K562 (cell line): ENCODE data around the gene ANKS3. TPM values are rescaled to one million over a fixed set of nuclear protein-coding genes. Genes with fewer than 3 reads are reported as not detected.

Experiments used
- ATAC-seq: fragments of 200-7000 bp; cut with Tn5 transposase; 3 replicates; pipeline ENCODE4 v1.9.1; 2020; ENCODE audit warnings: moderate library complexity
- BruUV-seq: library from RNA; stranded (reverse); fragments of 400-500 nt; replicated peaks from 2 replicates; lab custom pipeline; 2021; lab: Mats Ljungman, UMichigan
- CTCF ChIA-PET: fragments of 300-600 bp; formaldehyde crosslinking; extraction: SDS; loops from one replicate; lab custom pipeline; 2021; ENCODE audit warnings: low intra/inter-chr PET ratio; lab: Yijun Ruan, JAX
- POLR2A ChIA-PET: fragments of 300-600, 350-650 bp; sonication (Branson Sonifier 250); formaldehyde crosslinking; extraction: SDS; loops from one replicate; lab custom pipeline; 2021; ENCODE audit warnings: antibody characterized with exemption, inconsistent platforms; lab: Yijun Ruan, JAX
- DNase-seq, 4 experiments: peaks; one replicate each; pipeline versions ENCODE4 v3.0.0 to v3.0.0-alpha.2; 2011 to 2018; ENCODE audit warnings: low spot score in 3 of 4, mixed read lengths in 3 of 4; ENCODE audit errors: extremely low read depth in 1 of 4
- FAIRE-seq: peaks from 2 replicates; lab custom pipeline; 2011; peaks lifted over from hg19 to GRCh38; lab: Jason Lieb, UNC
- H2AFZ ChIP-seq: 2 replicates; pipeline ENCODE4 v1.6.0; 2011; ENCODE audit warnings: low read depth, low read length, control low read depth, inconsistent platforms
- H3K27ac ChIP-seq: fragments of 200-600 bp; 3 replicates; pipeline ENCODE4 v1.8.0; 2011; ENCODE audit warnings: low read depth, mild to moderate bottlenecking, control low read depth, inconsistent platforms, low read length, moderate library complexity, mixed read lengths; ENCODE audit errors: extremely low read depth
- H3K27me3 ChIP-seq, 2 experiments: fragments of 300-600 bp in 1 of 2; 2 replicates in 1 of 2; 3 replicates in 1 of 2; pipeline versions ENCODE4 v1.6.0 to v1.8.0; 2011; ENCODE audit warnings: inconsistent platforms in 2 of 2, low read length in 2 of 2, mild to moderate bottlenecking in 1 of 2, mixed read lengths in 1 of 2, moderate library complexity in 1 of 2; ENCODE audit not compliant: control insufficient read depth in 2 of 2, insufficient read depth in 2 of 2
- H3K36me3 ChIP-seq: fragments of 300-600 bp; 3 replicates; pipeline ENCODE4 v1.8.0; 2011; ENCODE audit warnings: mild to moderate bottlenecking, low read length, inconsistent platforms; ENCODE audit not compliant: control insufficient read depth, insufficient read depth
- H3K4me1 ChIP-seq, 2 experiments: fragments of 200-600 bp in 1 of 2; replicated peaks in 1 of 2; 2 replicates in 1 of 2; 3 replicates in 1 of 2; pipeline versions ENCODE4 v1.5.1 to v1.8.0; 2011; ENCODE audit warnings: inconsistent platforms in 2 of 2, low read length in 2 of 2, mild to moderate bottlenecking in 1 of 2, mixed read lengths in 1 of 2, moderate library complexity in 1 of 2; ENCODE audit not compliant: control insufficient read depth in 2 of 2, insufficient read depth in 2 of 2
- H3K4me2 ChIP-seq: 2 replicates; pipeline ENCODE4 v1.6.1; 2011; ENCODE audit warnings: low read length, control low read depth, inconsistent platforms, mixed read lengths; ENCODE audit not compliant: insufficient read depth
- H3K4me3 ChIP-seq: fragments of 200-600 bp; sonication (generic), shearing (Covaris generic); 2 replicates; pipeline ENCODE4 v1.5.1; 2016; ENCODE audit warnings: control low read depth, inconsistent platforms
- H3K79me2 ChIP-seq: fragments of 200-600 bp; 3 replicates; pipeline ENCODE4 v1.8.0; 2011; ENCODE audit warnings: low read length, inconsistent platforms; ENCODE audit not compliant: control insufficient read depth, insufficient read depth
- H3K9ac ChIP-seq, 2 experiments: 2 replicates each; pipeline versions ENCODE4 v1.6.0 to v1.6.1; 2011; ENCODE audit warnings: low read depth in 2 of 2, low read length in 2 of 2, control low read depth in 1 of 2, inconsistent platforms in 1 of 2, mild to moderate bottlenecking in 1 of 2, mixed read lengths in 1 of 2; ENCODE audit not compliant: insufficient read depth in 1 of 2
- H3K9me1 ChIP-seq: one replicate; pipeline ENCODE4 v1.6.0; 2011; ENCODE audit warnings: inconsistent platforms, mild to moderate bottlenecking, low read length, moderate library complexity; ENCODE audit not compliant: control insufficient read depth, insufficient read depth
- H3K9me3 ChIP-seq: replicated peaks from 2 replicates; pipeline ENCODE4 v1.5.1; 2011; ENCODE audit warnings: low read depth, low read length, inconsistent platforms; ENCODE audit not compliant: control insufficient read depth, insufficient read depth
- H4K20me1 ChIP-seq: replicated peaks from 2 replicates; pipeline ENCODE4 v1.6.1; 2011; ENCODE audit warnings: low read length, inconsistent platforms, mixed read lengths; ENCODE audit not compliant: control insufficient read depth, insufficient read depth
- PYGO2 ChIP-seq: fragments of 450-650 bp; IDR thresholded peaks from 2 replicates; pipeline ENCODE4 v1.6.1; 2016; ENCODE audit warnings: mild to moderate bottlenecking, missing genetic modification characterization, moderate library complexity, missing compliant biosample characterization
- SAP30 ChIP-seq: fragments of 200-600 bp; sonication (generic); IDR thresholded peaks from 2 replicates; pipeline ENCODE4 v1.6.1; 2012; ENCODE audit warnings: borderline replicate concordance, low read depth, mild to moderate bottlenecking, moderate library complexity, low read length, control low read depth, inconsistent platforms; ENCODE audit not compliant: insufficient read depth, poor library complexity, severe bottlenecking
- SREBF2 ChIP-seq: sonication (generic); formaldehyde crosslinking; IDR thresholded peaks from 2 replicates; pipeline ENCODE4 v1.4.0; 2020; ENCODE audit warnings: mild to moderate bottlenecking, missing genetic modification reagents
- WGBS: fragments of 100-300 bp; shearing (Covaris generic); methylation state at CpG from one replicate; pipeline ENCODE4 v1.1.6; 2016; ENCODE audit warnings: low coverage, mixed read lengths; ENCODE audit not compliant: insufficient coverage; ENCODE audit errors: missing lambda C conversion rate; 5-methylcytosine and 5-hydroxymethylcytosine counted together
- in situ Hi-C: fragments of 300-500 bp; cut with MboI; formaldehyde crosslinking; loops from 4 replicates; pipeline ENCODE4 v1.15.0; 2018; ENCODE audit warnings: inconsistent platforms, mixed read lengths
- intact Hi-C: fragments of 100-400 bp; cut with micrococcal nuclease; formaldehyde crosslinking; loops from 2 replicates; pipeline ENCODE4 v1.14.2; 2022
- polyA plus RNA-seq, 8 experiments: library from polyadenylated mRNA; depleted of rRNA in 4 of 8; stranded (reverse) in 5 of 8; unstranded in 3 of 8; fragments of >200 nt; fragmentation: Nextera tagmentation in 2 of 8; fragmentation: Illumina TruSeq in 1 of 8; extraction: Ambion mirVana in 2 of 8; extraction: Trizol in 1 of 8; gene quantifications; 2 replicates each; pipeline versions ENCODE4 v1.2.1 to v1.2.3, GENCODE V29; 2011 to 2014; ENCODE audit warnings: inconsistent platforms in 1 of 8, missing spikeins in 1 of 8
- total RNA-seq, 7 experiments: library from RNA; depleted of rRNA in 6 of 7; stranded (reverse); fragments of >200 nt in 6 of 7; fragmentation: Illumina TruSeq in 2 of 7; extraction: Trizol in 2 of 7; gene quantifications; 2 replicates each; pipeline versions ENCODE4 v1.2.1 to v1.2.3, GENCODE V29; 2011 to 2021; ENCODE audit warnings: low replicate concordance in 1 of 7
- TF ChIP-seq, protein P1 (sequence below): IDR thresholded peaks from 3 replicates; pipeline ENCODE4 v1.6.1; 2011; ENCODE audit warnings: borderline replicate concordance, mild to moderate bottlenecking; ENCODE audit not compliant: insufficient read length, insufficient read depth

ANKS3 gene
- total and polyA plus RNA-seq, 9 of the 15 experiments (the other 6 are each of a cell fraction or from before 2014, with no cell fraction given) = 0.43 to 25.7 (median 14.8) TPM

DNA sequence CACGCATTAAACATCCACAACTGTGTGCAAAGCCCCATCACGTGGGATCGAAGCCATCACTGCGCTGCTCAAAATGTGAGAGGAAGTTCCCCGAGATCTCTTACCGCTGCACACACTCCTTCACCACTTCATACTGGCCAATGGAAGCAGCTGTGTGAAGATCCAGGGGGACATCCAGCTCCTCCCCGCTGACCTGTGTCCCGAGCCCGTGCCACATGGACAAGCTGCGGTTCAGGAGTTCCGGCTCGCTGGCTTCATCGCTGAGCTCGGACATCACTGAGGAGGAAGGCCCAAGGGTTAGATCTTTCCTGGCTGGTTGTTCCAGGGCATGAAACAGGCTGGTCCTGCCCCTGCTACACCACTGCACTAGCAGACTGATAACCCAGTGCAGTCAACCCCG lies 4.2 kb downstream of the ANKS3 start:
- H3K9me3 ChIP-seq = no peaks in the 10 kb centered on the region
- no TSS peak for BruUV-seq
- H3K4me3 ChIP-seq = no peak overlapping the region
- H3K79me2 ChIP-seq = peaks cover 28% of the 10 kb centered on the region
- ATAC-seq = no peak
- peaks cover 53% of the 10 kb centered on the region for H3K36me3 ChIP-seq
- no peak overlapping the region for H3K4me2 ChIP-seq
- POLR2A ChIA-PET = interaction anchor here (0.7 to 0.8 kb wide), 2 partner anchors 104 to 168 kb away, joined by 3 read pairs; no protein-coding TSS in a partner anchor
- FAIRE-seq = no peak
- in situ Hi-C loops (no loop called here), intact Hi-C loops (loop anchor here (5.0 kb wide), 1 partner anchor 117 kb away; the partner anchor contains the start of genes GLYR1 and UBN1)
- peaks cover 2% of the 10 kb centered on the region for H4K20me1 ChIP-seq
- WGBS = 91% methylated on average over 14 of the region's 15 CpGs
- no peak overlapping the region for H2AFZ ChIP-seq
- CTCF ChIA-PET = no interaction called here
- H3K9ac ChIP-seq = no peak overlapping the region
- H3K4me1 ChIP-seq = peaks cover under 1 to 14% of the 10 kb centered on the region in 2 experiments; a peak in 3 of 5 replicates
- no peak overlapping the region for H3K27ac ChIP-seq
- no peak for DNase-seq
- H3K9me1 ChIP-seq = no peaks in the 10 kb centered on the region
- H3K27me3 ChIP-seq = no peaks in the 10 kb centered on the region
- TF ChIP-seq SREBF2 (CRISPR knock-in tag) = no peak
- no peak for TF ChIP-seq SAP30
- no peak for TF ChIP-seq PYGO2 (tag)
- TF ChIP-seq, protein P1, sequence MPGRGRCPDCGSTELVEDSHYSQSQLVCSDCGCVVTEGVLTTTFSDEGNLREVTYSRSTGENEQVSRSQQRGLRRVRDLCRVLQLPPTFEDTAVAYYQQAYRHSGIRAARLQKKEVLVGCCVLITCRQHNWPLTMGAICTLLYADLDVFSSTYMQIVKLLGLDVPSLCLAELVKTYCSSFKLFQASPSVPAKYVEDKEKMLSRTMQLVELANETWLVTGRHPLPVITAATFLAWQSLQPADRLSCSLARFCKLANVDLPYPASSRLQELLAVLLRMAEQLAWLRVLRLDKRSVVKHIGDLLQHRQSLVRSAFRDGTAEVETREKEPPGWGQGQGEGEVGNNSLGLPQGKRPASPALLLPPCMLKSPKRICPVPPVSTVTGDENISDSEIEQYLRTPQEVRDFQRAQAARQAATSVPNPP = no peak
- TF ChIP-seq, all 486 proteins: peak for 0
